ENCODE results near the gene PTPRN2.

The PTPRN2 gene

DNA sequence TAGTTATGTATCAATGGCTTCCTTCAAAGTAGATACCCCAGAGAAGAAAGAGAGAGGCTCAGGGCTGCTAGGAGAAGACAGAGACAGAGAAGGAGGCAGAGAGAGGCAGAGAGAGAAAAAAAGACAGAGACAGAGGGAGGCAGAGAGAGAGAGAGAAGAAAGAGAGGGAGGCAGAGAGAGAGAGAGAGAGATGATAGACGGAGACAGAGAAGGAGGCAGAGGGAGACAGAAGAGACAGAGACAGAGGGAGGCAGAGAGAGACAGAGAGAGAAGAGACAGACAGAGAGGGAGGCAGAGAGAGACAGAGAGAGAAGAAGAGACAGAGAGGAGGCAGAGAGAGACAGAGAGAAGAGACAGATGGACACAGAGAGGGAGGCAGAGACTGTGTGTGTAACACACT, 1062.9 kb downstream of the PTPRN2 start:
- no peak for DNase-seq (ENCODE audit: low read depth in 2 of 2)

- DNase-seq (ENCODE audit: low read depth in 2 of 2): no peak
Measured at GRCh38 chr7:157523766-157524421, 1063.7 kb downstream of the PTPRN2 start.

DNA sequence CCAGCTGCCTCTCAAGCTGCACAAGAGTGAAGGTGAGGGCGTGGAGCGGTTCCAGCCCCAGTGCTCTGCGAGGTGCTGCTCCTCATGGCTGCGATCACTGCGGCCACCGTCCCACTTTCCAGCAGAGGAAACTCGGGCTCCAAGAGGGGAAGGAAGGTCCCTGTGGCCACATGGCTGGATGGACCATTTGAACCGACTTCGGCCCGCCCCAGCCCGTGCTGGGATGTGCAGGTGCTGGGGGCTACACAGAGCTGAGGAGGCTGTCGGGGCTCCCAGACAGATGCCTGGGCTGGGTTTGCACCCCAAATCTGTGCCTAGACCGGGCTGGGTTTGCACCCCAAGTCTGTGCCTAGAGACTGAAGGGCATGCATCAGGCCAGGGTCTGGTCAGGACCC, 1064.3 kb downstream of the PTPRN2 start:
- no peak for DNase-seq (ENCODE audit: low read depth in 2 of 2)

- DNase-seq (ENCODE audit: low read depth in 2 of 2): no peak
Measured at GRCh38 chr7:157522954-157523353, 1064.7 kb downstream of the PTPRN2 start.

DNA sequence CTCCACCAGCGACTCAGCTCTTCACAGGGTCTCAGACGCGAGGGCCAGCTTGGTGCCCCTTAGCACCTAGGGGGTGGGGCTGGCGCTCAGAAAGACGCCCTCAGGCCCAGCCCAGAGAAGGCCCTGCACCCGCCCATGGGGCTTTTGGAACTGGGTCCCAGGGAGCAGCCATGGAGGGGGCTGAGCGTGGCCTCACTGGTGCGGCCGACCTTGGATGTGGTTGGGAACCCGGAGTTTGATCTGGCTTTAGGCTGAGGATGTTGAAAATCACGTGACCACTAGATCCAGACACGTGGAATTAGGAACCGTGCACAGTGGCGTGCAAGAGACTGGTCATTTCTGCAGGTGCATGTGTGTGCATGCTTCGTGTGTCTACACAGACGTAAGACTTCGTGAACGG, 1065.4 kb downstream of the PTPRN2 start:
- no peak for DNase-seq (ENCODE audit: low read depth in 2 of 2)

GRCh38 chr7:157521752-157522151, 1065.9 kb downstream of the PTPRN2 start:
- DNase-seq (ENCODE audit: low read depth in 2 of 2): no peak

GRCh38 chr7:157521061-157521731, 1066.4 kb downstream of the PTPRN2 start:
- no peak for DNase-seq (ENCODE audit: low read depth in 2 of 2)

DNA sequence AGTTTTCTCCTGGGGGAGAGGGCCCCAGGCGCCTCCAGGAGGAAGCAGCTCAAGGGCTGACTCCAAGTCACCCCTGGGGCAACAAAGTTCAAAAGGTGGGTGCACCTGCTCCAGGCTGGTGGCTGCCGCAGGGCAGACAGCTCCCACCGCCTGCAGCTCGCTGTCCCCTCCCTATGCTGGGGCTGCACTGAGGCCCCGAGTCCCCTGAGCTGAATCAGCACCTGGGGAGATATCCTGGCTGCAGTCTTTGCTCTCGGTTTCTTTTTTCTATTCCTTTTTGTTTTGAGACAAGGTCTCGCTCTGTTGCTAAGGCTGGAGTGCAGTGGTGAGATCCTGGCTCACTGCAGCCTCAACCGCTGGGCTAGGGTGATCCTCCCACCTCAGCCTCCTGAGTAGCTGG, 1067.4 kb downstream of the PTPRN2 start:
- no peak for DNase-seq (ENCODE audit: low read depth in 2 of 2)

DNA sequence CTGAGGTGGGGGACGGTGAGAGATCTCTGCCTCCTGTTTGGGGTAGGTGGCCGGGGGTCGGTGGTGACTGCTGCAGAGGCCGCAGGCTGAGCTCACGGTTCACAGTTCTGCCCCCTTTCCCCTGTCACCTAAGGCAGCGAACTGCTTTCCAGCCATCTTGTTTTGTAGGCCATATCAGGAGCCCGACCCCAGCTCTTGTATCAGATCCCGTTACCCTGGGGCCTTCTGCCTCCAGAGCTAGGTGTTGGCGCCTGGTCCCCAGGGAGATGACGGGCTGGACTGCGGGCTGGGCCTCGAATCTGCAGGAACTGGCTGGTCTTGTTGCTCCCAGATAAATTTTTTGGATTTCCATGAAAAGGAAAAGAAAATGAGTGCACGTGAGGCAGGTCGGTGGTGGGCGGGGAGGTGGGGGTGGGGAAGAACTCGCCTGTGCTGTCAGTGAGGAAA, 1067.8 kb downstream of the PTPRN2 start:
- no peak for DNase-seq (ENCODE audit: low read depth in 2 of 2)

- DNase-seq (ENCODE audit: low read depth in 2 of 2): no peak
Measured at GRCh38 chr7:157519246-157519645, 1068.4 kb downstream of the PTPRN2 start.

DNA sequence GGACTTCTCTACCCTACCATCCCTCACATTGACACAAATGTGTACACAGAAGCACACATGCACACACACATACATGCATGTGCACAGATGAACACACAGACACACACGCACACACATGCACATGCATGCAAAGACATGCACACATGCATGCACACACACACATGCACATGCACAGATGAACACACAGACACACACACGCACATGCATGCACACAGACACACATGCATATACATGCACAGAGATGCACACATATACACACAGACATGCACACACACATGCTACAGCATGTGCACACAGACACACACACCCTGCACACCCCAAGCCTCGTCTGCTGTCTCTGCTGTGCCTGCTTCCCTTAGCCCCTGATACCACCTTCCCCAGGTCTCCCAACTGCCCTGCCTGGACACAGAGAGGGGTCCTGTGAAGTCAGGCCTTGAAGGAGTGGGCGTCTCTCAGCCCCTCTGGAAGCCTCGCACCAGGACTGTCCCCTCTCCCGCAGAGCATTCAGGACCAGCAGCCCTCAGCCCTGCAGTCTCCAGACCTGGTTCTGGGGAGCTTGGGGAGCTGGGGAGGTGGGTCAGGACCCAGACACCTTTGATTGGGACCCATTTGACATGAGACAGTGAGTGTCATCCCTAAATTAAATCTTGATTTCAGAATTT, 1069.0 kb downstream of the PTPRN2 start:
- no peak for DNase-seq (ENCODE audit: low read depth in 2 of 2)

GRCh38 chr7:157517782-157518513, 1069.7 kb downstream of the PTPRN2 start:
- DNase-seq (ENCODE audit: low read depth in 2 of 2): no peak

- DNase-seq (ENCODE audit: low read depth in 2 of 2): no peak
Measured at GRCh38 chr7:157516911-157517781, 1070.5 kb downstream of the PTPRN2 start.

GRCh38 chr7:157516311-157516710, 1071.3 kb downstream of the PTPRN2 start:
- no peak for DNase-seq (ENCODE audit: low read depth in 2 of 2)

- no peak for DNase-seq (ENCODE audit: low read depth in 2 of 2)
Measured at GRCh38 chr7:157515342-157516041, 1072.1 kb downstream of the PTPRN2 start.

GRCh38 chr7:157514746-157515145, 1072.9 kb downstream of the PTPRN2 start:
- DNase-seq (ENCODE audit: low read depth in 2 of 2): no peak

- DNase-seq (ENCODE audit: low read depth in 2 of 2): no peak
Measured at GRCh38 chr7:157514306-157514705, 1073.3 kb downstream of the PTPRN2 start.

GRCh38 chr7:157513682-157514081, 1073.9 kb downstream of the PTPRN2 start:
- no peak for DNase-seq (ENCODE audit: low read depth in 2 of 2)

DNA sequence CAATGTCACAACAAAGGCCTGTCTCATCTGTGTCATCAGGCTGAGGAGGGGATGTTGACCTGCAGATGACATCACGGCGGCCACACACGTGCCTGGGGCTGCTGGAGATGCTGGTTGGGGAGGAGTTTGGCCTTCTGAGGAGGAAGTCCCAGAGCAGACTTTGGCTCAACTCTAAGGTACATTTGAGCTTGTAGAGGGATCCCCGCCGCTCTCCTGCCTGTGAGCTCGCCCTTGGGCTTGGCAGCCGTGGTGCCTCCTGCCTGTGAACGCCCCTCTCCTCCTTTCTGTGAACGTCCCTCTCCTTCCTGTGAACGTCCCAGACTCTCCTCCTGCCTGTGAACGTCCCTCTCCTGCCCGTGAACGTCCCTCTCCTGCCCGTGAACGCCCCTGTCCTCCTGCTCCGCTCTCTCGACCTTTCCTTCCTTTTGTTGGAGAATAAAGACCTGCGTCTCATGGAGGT, 1074.4 kb downstream of the PTPRN2 start:
- DNase-seq (ENCODE audit: low read depth in 2 of 2): no peak

- no peak for DNase-seq (ENCODE audit: low read depth in 2 of 2)
Measured at GRCh38 chr7:157509226-157509625, 1078.4 kb downstream of the PTPRN2 start.

- no peak for DNase-seq (ENCODE audit: low read depth in 2 of 2)
Measured at GRCh38 chr7:157508477-157508881, 1079.1 kb downstream of the PTPRN2 start.

Data from activated CD4-positive, alpha-beta T cell treated with anti-CD3 and anti-CD28 coated beads for 24 hours (primary cell).